Epidermal melanocyte (primary cell): ENCODE data around the gene MAP7D3.

Source experiments
- DNase-seq: peaks from one replicate; pipeline ENCODE4 v3.0.0; 2011; ENCODE audit warnings: low spot score; ENCODE audit not compliant: insufficient read length

The MAP7D3 gene

GRCh38 chrX:136207546-136207945 is 43.7 kb downstream of the MAP7D3 start:
- no peak for DNase-seq

- DNase-seq, result no peak
Observed at GRCh38 chrX:136206916-136207315, 44.3 kb downstream of the MAP7D3 start.

GRCh38 chrX:136205882-136206380 is 45.3 kb downstream of the MAP7D3 start:
- no peak for DNase-seq

GRCh38 chrX:136204571-136204970 is 46.6 kb downstream of the MAP7D3 start:
- DNase-seq, result no peak

GRCh38 chrX:136203951-136204350 is 47.2 kb downstream of the MAP7D3 start:
- DNase-seq, result no peak

GRCh38 chrX:136203438-136203837 is 47.8 kb downstream of the MAP7D3 start:
- DNase-seq, result no peak

GRCh38 chrX:136202889-136203288 is 48.3 kb downstream of the MAP7D3 start:
- DNase-seq, result no peak

GRCh38 chrX:136201601-136202000 is 49.6 kb downstream of the MAP7D3 start:
- no peak for DNase-seq

- DNase-seq, result no peak
Observed at GRCh38 chrX:136200466-136200865, 50.7 kb downstream of the MAP7D3 start.

- no peak for DNase-seq
Observed at GRCh38 chrX:136199365-136199764, 51.8 kb downstream of the MAP7D3 start.

- DNase-seq, result no peak
Observed at GRCh38 chrX:136198678-136199243, 52.4 kb downstream of the MAP7D3 start.

- DNase-seq, result no peak
Observed at GRCh38 chrX:136198010-136198409, 53.2 kb downstream of the MAP7D3 start.

GRCh38 chrX:136196691-136197155 is 54.5 kb downstream of the MAP7D3 start:
- DNase-seq, result no peak

- no peak for DNase-seq
Observed at GRCh38 chrX:136195247-136195646, 56.0 kb downstream of the MAP7D3 start.

GRCh38 chrX:136194536-136194935 is 56.7 kb downstream of the MAP7D3 start:
- no peak for DNase-seq

- no peak for DNase-seq
Observed at GRCh38 chrX:136193771-136194170, 57.4 kb downstream of the MAP7D3 start.

GRCh38 chrX:136192839-136193414 is 58.3 kb downstream of the MAP7D3 start:
- no peak for DNase-seq

GRCh38 chrX:136192135-136192534 is 59.1 kb downstream of the MAP7D3 start:
- no peak for DNase-seq

- DNase-seq, result no peak
Observed at GRCh38 chrX:136191171-136191570, 60.0 kb downstream of the MAP7D3 start.

GRCh38 chrX:136190038-136190713 is 61.0 kb downstream of the MAP7D3 start:
- no peak for DNase-seq

GRCh38 chrX:136189222-136189621 is 62.0 kb downstream of the MAP7D3 start:
- DNase-seq, result no peak

- DNase-seq, result no peak
Observed at GRCh38 chrX:136186023-136186413, 65.2 kb downstream of the MAP7D3 start.
